ENCODE measurements around the gene PEAK1. TPM values are rescaled to one million over a fixed set of nuclear protein-coding genes. Genes with fewer than 3 reads are reported as not detected.
"Not testable (repeated sequence)": the region's sequence is repeated elsewhere in the genome, so short reads cannot be mapped to it uniquely, and the experiment has no call there.

Gene PEAK1
- total RNA-seq, 1 experiment from 2014 or later, result 58.7 TPM

DNA sequence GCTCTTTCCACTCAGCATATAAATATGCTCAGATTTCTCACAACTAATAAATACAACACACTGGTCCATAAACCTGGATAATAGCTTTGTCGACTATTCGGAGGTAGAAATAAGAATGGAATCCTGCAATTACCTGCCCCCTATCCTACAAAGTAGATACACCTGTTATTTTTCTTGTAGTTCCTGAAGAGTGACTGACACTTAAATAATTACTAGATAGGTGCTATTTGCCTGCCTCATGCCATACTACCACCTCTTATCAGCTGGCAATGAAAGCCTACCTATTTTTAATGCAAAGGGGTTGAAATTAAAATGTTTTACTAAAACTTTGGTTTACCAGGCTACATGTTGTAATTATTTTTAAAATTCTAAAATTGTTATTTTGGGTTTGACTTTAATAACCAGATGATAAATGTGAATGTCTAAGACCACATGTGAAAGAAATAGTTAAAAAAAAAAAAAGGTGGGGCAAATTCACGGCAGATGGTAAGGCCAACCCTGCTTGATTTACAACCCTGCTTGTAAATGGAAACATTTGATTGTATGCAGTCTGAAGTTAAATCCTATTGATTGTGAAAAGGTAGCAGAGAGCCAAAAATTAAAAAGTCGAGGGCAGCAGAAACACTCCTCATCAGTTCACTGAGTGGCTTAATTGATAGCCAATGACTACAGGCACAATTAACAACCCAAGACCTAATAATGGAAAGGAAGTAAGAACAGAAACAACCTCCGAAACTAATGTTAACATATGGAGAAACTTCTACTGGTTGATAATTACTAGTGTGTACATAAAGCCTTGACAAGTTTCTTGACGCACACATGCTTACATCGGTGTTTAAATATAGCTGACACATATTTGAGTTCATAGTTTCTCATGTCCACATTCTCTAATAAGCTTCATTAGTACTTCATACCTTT is 8.9 kb downstream of the PEAK1 start:
- CTCF ChIA-PET, result no interaction called here
- Histone ChIP-seq H3K9me3 (ENCODE audit: control insufficient read depth, insufficient read depth, low read depth, low read length) (no peaks in the 10 kb centered on the region), H3K4me3 (ENCODE audit: low read depth in 2 of 2, low read length in 2 of 2) (no peak overlapping the region), H3K27ac (ENCODE audit: low read length) (no peak overlapping the region), H3K27me3 (ENCODE audit: control insufficient read depth, insufficient read depth, low read length) (no peaks in the 10 kb centered on the region), H3K4me1 (ENCODE audit: control insufficient read depth, insufficient read depth, low read length) (peaks cover 9% of the 10 kb centered on the region; the same call in 1 of the 2 replicates), H3K36me3 (ENCODE audit: control insufficient read depth, insufficient read depth, low read length) (no peaks in the 10 kb centered on the region)
- BruUV-seq (replicated peaks), result TSS peak; percentile 2
- intact Hi-C loops (cut with micrococcal nuclease; ENCODE audit: unreplicated experiment) (no loop called here), in situ Hi-C loops (cut with HindIII; ENCODE audit: low pct_unique_long_range_greater_than_20kb, low sequenced_read_pairs) (no loop called here)
- no peak for TF ChIP-seq CTCF (IDR thresholded peaks at IDR 0.05)
- no peak for TF ChIP-seq SIN3A (IDR thresholded peaks at IDR 0.05; ENCODE audit: borderline replicate concordance, insufficient read depth, low read depth, low read length)
- no peak for TF ChIP-seq REST (IDR thresholded peaks at IDR 0.05; ENCODE audit: insufficient read depth in 1 of 2, low read depth in 2 of 2, low read length in 1 of 2)
- no peak for TF ChIP-seq POLR2AphosphoS5 (IDR thresholded peaks at IDR 0.05; ENCODE audit: low read depth, low read length)
- TF ChIP-seq TCF7L2 (IDR thresholded peaks at IDR 0.05; ENCODE audit: low read depth, low read length), result no peak
- ATAC-seq, result no peak
- POLR2A ChIA-PET, result no interaction called here
- DNase-seq (ENCODE audit: low read depth, low spot score), result no peak

GRCh38 chr15:77410157-77410500 is 9.8 kb downstream of the PEAK1 start:
- in situ Hi-C loops (cut with HindIII; ENCODE audit: low pct_unique_long_range_greater_than_20kb, low sequenced_read_pairs); H3K4me3 ChIP-seq (ENCODE audit: low read depth in 2 of 2, low read length in 2 of 2); H3K27ac ChIP-seq (ENCODE audit: low read length); H3K27me3 ChIP-seq (ENCODE audit: control insufficient read depth, insufficient read depth, low read length); H3K36me3 ChIP-seq (ENCODE audit: control insufficient read depth, insufficient read depth, low read length); intact Hi-C loops (cut with micrococcal nuclease; ENCODE audit: unreplicated experiment); H3K9me3 ChIP-seq (ENCODE audit: control insufficient read depth, insufficient read depth, low read depth, low read length); ATAC-seq; H3K4me1 ChIP-seq (ENCODE audit: control insufficient read depth, insufficient read depth, low read length); DNase-seq (ENCODE audit: low read depth, low spot score); BruUV-seq (replicated peaks): not testable (repeated sequence)
- ChIA-PET CTCF (interaction anchor here (0.7 kb wide), 1 partner anchor 65 kb away, joined by 3 read pairs; no protein-coding TSS in a partner anchor), POLR2A (interaction anchor here (0.6 to 0.7 kb wide), 2 partner anchors 308 to 1036 kb away, joined by 3 to 7 read pairs; no protein-coding TSS in a partner anchor)
